HT-29 (cell line): Measurements from ENCODE around the gene TEKTIP1. TPM values are rescaled to one million over a fixed set of nuclear protein-coding genes. Genes with fewer than 3 reads are reported as not detected.

ENCODE experiments used
- DNase-seq: peaks from one replicate; pipeline ENCODE4 v3.0.0-alpha.2; 2015; ENCODE audit warnings: low spot score
- small RNA-seq: library from RNA; depleted of rRNA; stranded (forward); fragments of <200 nt; gene quantifications from one replicate; pipeline ENCODE3, GENCODE V24; 2014
- total RNA-seq: library from RNA; depleted of rRNA; stranded (reverse); fragments of >200 nt; shearing (Covaris generic); gene quantifications from 2 replicates; pipeline ENCODE4 v1.2.3, GENCODE V29; 2014; rRNA removed

TEKTIP1 gene
- total RNA-seq, 1 experiment from 2014 or later, result not detected

- DNase-seq, result no peak
Observed at GRCh38 chr19:3585301-3586126, 46.5 kb downstream of the TEKTIP1 start, which contains the start of gene GIPC3. TSS of gene GIPC3 (plus strand) at chr19:3585478. CDS start at chr19:3585598, 120 bp downstream.

GRCh38 chr19:3586127-3586626 is 47.2 kb downstream of the TEKTIP1 start:
- DNase-seq, result no peak

GRCh38 chr19:3586707-3587346 is 47.9 kb downstream of the TEKTIP1 start:
- no peak for DNase-seq

- no peak for DNase-seq
Observed at GRCh38 chr19:3589439-3589838, 50.5 kb downstream of the TEKTIP1 start.

GRCh38 chr19:3589949-3590348 is 51.0 kb downstream of the TEKTIP1 start:
- no peak for DNase-seq

GRCh38 chr19:3590991-3591659 is 52.2 kb downstream of the TEKTIP1 start:
- DNase-seq, result no peak

- no peak for DNase-seq
Observed at GRCh38 chr19:3591876-3592613, 53.1 kb downstream of the TEKTIP1 start.

GRCh38 chr19:3593156-3593555 is 54.2 kb downstream of the TEKTIP1 start:
- DNase-seq, result no peak

Small RNA genes within 50 kb of the gene (small RNA-seq; reads per million reads assigned to genes)
- not detected for gene AC005786.1
- gene RF00212, result not detected

Other genes starting within 250 kb of the TEKTIP1 start
- gene NFIC, start 172.6 kb upstream of the TEKTIP1 start, total RNA-seq, result 23.1 and 34.2 TPM in 2 replicates
- 0.58 and 2.5 TPM in 2 replicates for gene SMIM24, start 58.6 kb upstream of the TEKTIP1 start, total RNA-seq
- gene SMIM44, start 55.7 kb upstream of the TEKTIP1 start, total RNA-seq, result 0.60 and 1.4 TPM in 2 replicates
- gene DOHH, start 38.5 kb upstream of the TEKTIP1 start, total RNA-seq, result 46.8 and 52.8 TPM in 2 replicates
- gene FZR1, start 32.9 kb upstream of the TEKTIP1 start, total RNA-seq, result 49.8 and 62.5 TPM in 2 replicates
- gene MFSD12, start 18.4 kb downstream of the TEKTIP1 start, total RNA-seq, result 177 and 185 TPM in 2 replicates
- gene HMG20B, start 33.8 kb downstream of the TEKTIP1 start, total RNA-seq, result 120 and 152 TPM in 2 replicates
- not detected in 2 replicates for gene GIPC3, start 46.3 kb downstream of the TEKTIP1 start, total RNA-seq
- not detected in 2 replicates for gene TBXA2R, start 67.7 kb downstream of the TEKTIP1 start, total RNA-seq
- gene CACTIN, start 87.6 kb downstream of the TEKTIP1 start, total RNA-seq, result 54.7 and 55.5 TPM in 2 replicates
- gene PIP5K1C, start 161.3 kb downstream of the TEKTIP1 start, total RNA-seq, result 18.0 and 18.9 TPM in 2 replicates
- 127 and 139 TPM in 2 replicates for gene TJP3, start 169.2 kb downstream of the TEKTIP1 start, total RNA-seq
- 31.4 TPM in 2 replicates for gene APBA3, start 222.5 kb downstream of the TEKTIP1 start, total RNA-seq
- gene MRPL54, start 223.5 kb downstream of the TEKTIP1 start, total RNA-seq, result 50.7 and 59.5 TPM in 2 replicates
- gene RAX2, start 233.1 kb downstream of the TEKTIP1 start, total RNA-seq, result not detected in 2 replicates
- 0.92 TPM in 1 of 2 replicates, not detected in the other for gene MATK, start 247.2 kb downstream of the TEKTIP1 start, total RNA-seq